Measurements from ENCODE around the gene KRTAP3-3. TPM values are rescaled to one million over a fixed set of nuclear protein-coding genes. Genes with fewer than 3 reads are reported as not detected.

KRTAP3-3 gene
- total RNA-seq, 4 donors from 2014 or later, result not detected

DNA sequence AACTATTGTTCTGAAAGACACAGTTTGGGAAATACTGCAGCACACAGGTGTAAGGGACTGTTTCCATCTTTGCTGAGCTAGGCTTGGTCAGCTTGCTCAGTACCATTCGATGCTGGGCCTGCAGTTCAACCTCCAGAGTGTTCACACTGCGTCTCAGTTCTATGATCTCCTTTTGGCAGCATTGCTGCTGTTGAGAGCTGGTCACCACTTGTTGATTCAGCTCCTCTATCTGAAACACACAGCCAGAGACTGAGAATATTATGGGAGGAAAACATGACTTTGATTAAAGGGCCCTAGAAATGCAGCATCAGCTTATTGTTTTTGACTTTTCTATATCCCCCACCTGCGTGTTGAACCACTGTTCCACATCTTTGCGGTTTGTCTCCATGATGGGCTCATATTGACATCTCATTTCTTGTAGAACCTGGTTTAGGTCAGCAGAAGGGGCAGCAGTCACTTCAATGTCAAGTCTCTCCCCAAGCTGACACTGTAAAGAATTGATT is 31.9 kb downstream of the KRTAP3-3 start:
- TF ChIP-seq, protein P1, sequence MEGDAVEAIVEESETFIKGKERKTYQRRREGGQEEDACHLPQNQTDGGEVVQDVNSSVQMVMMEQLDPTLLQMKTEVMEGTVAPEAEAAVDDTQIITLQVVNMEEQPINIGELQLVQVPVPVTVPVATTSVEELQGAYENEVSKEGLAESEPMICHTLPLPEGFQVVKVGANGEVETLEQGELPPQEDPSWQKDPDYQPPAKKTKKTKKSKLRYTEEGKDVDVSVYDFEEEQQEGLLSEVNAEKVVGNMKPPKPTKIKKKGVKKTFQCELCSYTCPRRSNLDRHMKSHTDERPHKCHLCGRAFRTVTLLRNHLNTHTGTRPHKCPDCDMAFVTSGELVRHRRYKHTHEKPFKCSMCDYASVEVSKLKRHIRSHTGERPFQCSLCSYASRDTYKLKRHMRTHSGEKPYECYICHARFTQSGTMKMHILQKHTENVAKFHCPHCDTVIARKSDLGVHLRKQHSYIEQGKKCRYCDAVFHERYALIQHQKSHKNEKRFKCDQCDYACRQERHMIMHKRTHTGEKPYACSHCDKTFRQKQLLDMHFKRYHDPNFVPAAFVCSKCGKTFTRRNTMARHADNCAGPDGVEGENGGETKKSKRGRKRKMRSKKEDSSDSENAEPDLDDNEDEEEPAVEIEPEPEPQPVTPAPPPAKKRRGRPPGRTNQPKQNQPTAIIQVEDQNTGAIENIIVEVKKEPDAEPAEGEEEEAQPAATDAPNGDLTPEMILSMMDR (IDR thresholded peaks at IDR 0.05; ENCODE audit: low read depth), result no peak

DNA sequence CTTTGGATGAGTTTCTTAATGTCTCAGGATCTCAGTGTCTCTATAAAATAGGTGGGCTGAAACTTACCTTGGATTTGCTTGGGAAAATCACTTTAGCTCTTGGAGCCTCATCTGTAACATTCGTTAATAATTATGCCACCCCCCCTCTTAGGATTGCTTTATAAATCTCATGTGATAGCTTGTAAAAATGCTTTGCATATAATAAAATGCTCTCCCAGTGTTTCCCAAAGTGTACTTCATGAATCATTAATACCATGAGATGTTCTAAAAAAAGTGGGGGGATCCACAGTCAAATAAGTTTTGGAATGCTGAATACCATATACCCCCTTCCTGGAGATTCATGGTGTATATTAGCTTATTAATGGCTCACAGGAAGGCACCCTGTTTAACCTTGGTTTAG is 32.4 kb downstream of the KRTAP3-3 start:
- TF ChIP-seq, protein P1 (IDR thresholded peaks at IDR 0.05; ENCODE audit: low read depth), result no peak

DNA sequence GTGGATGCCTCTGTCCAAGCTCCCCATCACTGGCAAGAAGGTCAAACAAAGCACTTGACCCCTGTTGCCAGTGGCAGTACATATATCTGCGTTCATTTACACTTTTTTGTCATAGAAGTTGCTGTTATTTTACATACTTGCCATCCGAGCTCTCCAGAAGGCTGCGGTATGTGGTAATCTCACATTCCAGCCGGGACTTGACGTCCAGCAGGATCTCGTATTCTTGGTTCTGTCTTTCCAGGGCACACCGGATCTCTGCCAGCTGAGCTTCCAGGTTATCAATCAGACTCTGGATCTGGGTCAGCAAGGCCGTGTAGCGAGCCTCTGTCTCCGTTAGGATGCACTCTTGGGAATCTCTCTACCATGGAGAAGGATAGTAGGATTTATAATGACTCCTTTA is 33.8 kb downstream of the KRTAP3-3 start:
- TF ChIP-seq, protein P1 (IDR thresholded peaks at IDR 0.05; ENCODE audit: low read depth), result no peak

DNA sequence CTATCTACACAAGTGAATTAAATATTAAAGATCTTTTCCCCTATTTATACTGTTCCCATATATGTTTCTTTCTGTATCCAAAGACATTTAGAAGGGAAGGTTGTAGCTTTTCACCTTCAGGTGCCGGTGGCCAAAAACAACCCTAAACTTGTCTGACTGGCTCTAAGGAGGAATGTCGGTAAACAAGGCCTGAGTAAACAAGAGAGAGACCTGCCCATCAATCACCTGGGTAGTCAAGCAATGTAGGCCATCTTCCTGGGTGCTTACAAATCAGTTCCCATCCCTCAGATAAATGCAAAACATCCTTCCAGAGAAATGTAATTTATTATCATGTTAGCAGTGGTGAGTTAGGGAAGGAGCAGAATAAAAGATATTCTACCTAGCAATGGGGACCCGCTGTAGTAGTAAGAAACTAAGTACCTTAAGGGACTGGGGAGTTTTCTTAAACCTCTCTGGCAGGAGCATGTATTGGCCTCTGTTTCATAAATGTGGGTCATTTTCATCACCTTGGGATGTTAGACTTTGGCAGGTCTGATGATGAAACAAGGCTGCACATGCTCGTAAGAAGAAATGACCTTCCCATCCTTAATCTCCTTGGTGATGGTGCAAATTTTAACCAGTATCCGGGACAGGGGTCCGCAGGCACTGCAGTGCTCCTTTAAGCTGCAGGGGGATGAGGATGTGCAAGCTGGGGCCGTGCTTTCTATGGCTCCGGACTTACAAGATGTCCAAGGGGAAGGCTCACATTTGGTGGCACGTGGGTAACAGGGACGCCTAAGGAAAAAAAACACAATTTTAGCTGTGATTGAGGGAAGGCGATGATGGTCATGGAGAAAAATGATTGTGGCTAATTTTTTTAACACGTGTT is 35.6 kb downstream of the KRTAP3-3 start:
- TF ChIP-seq, protein P1 (IDR thresholded peaks at IDR 0.05; ENCODE audit: low read depth), result no peak

DNA sequence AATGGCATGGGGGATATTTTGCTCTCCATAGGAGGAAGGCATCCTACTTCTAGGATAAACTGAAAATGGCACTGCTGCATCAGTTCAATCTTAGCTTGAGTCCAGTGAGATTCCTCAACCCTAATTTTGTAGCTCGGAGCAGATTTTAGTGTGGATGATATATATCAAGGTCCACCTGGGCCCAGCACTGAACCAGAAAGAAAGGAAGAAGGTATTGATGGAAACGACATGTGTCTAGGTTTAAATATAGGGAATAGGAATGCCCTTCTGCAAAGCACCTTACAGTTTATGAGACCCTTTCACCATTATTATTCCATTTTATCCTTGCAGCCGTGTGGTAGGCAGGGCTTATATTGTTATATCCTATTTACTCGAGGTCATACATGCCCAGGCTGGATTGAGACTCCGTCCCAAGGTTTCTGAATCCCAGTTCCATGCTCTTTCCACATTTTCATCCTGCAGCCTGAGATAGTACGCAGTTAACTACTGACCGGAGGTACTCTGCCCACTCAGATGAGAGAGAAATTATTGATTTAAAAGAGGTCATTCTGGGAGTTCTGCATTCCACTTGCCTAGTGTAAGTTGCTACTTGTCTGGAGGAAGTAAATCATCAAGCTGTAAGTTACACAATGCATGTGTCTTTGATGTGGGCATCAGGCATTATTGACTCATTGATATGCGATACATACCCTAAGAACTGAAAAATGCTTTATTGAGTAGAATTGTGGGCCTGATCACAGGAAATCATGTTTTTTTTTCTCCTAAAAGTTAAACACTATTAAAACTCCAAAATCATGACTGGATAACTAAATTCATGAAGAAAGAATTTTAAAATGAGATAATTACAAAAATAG is 37.3 kb downstream of the KRTAP3-3 start:
- TF ChIP-seq, protein P1 (IDR thresholded peaks at IDR 0.05; ENCODE audit: low read depth), result no peak

DNA sequence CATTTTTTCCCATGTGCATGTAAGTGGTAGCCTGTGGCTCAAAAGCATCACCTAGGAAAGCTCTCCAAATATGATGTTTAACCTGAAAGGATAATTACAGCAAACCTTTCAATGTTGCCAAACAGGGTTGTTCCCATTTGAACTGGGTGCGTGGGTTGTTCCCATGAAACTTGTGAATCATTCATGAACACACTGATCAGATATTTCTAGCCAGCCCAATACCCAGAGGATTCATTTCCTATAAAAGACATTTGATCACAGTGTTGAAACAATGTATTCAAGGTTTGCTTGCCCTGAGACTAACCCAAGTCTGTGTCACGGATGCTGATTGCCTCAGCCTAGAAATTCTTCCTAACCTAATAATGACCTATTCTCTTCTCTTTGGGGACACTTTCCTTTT is 40.1 kb downstream of the KRTAP3-3 start:
- TF ChIP-seq, protein P1 (IDR thresholded peaks at IDR 0.05; ENCODE audit: low read depth), result no peak

DNA sequence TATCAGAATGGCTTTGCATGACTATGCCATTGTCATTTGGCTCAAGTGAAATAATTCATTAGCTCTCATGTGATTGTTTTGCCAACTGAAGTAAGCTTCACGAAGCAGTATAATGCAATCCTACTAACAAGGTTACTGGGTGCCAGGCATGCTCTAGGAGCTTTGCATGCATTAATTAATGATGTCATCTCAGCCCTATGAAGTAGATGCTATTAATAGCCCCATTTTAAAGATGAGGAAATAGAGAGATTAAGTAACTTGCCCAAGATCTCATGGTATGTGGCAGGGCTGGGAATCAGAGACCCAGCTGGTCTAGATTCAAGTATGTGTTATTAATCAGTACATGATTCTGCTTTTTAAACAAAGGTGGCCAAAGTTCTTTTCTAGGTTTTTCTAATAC is 41.3 kb downstream of the KRTAP3-3 start:
- TF ChIP-seq, protein P1 (IDR thresholded peaks at IDR 0.05; ENCODE audit: low read depth), result no peak
